ENCODE data around the gene PRPF6. TPM values are rescaled to one million over a fixed set of nuclear protein-coding genes. Genes with fewer than 3 reads are reported as not detected.
A peak's percentile ranks its signal among the peaks of the same experiment; 100 is the strongest.

The PRPF6 gene
- total and polyA plus RNA-seq, 8 donors, result 49.8 to 85.4 (median 80.3) TPM

DNA sequence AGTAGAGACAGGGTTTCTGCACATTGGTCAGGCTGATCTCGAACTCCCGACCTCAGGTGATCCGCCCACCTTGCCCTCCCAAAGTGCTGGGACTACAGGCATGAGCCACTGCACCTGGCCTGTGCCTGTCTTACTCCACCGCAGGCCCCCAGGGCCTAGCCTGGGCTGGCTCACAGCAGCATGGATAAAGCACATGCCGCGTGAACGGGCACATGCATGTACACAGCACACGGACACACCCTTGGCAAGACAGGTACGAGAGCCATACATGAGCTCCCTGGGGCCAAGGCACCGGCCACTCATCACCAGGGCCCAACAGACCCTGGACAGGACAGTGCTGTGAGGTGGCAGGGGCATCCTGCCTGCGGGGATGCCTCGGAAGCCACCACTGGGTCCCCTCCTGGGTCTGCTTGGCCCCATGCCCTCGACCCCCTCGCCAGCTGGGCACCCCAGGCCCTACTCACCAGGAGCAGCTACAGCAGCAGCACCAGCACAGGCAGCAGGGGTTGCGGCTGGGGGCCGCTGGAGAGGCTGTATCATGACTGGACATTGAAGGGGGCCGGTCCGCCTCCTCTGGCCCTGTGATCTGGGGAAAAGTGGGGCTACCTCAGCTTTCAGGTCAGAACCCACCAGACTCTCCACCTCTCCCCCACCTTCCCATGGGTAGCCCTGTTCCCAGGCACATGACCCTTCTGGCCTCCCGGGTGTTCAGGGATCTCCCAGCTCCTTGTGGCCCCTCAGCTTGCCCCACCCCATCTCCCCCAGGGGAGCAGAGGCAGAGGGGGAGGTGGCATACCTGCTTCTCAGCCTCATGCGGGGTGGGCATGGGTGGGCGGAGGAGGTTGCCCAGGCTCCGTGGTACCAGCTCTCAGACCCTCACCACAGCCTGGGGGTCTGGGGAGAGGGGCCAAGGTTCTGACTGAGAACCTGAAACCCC lies 95.4 kb downstream of the PRPF6 start:
- H3K4me3 ChIP-seq, result peak overlapping the region; percentile 69 to 92
- peak overlapping the region in 1 of 2 donors; percentile 93 for H3K27ac ChIP-seq
- peak in 1 of 4 donors; percentile 81 for DNase-seq
- TF ChIP-seq, protein P1, sequence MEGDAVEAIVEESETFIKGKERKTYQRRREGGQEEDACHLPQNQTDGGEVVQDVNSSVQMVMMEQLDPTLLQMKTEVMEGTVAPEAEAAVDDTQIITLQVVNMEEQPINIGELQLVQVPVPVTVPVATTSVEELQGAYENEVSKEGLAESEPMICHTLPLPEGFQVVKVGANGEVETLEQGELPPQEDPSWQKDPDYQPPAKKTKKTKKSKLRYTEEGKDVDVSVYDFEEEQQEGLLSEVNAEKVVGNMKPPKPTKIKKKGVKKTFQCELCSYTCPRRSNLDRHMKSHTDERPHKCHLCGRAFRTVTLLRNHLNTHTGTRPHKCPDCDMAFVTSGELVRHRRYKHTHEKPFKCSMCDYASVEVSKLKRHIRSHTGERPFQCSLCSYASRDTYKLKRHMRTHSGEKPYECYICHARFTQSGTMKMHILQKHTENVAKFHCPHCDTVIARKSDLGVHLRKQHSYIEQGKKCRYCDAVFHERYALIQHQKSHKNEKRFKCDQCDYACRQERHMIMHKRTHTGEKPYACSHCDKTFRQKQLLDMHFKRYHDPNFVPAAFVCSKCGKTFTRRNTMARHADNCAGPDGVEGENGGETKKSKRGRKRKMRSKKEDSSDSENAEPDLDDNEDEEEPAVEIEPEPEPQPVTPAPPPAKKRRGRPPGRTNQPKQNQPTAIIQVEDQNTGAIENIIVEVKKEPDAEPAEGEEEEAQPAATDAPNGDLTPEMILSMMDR (IDR thresholded peaks at IDR 0.05), result no peak
- no peak for ATAC-seq
- H3K36me3 ChIP-seq, result peaks cover 0 to 49% of the 10 kb centered on the region in 2 donors
- intact Hi-C loops (cut with DNase I), result no loop called here
- H3K27me3 ChIP-seq, result no peaks in the 10 kb centered on the region
- H3K9me3 ChIP-seq, result no peaks in the 10 kb centered on the region
- H3K4me1 ChIP-seq, result peaks cover 14 to 34% of the 10 kb centered on the region in 2 donors

DNA sequence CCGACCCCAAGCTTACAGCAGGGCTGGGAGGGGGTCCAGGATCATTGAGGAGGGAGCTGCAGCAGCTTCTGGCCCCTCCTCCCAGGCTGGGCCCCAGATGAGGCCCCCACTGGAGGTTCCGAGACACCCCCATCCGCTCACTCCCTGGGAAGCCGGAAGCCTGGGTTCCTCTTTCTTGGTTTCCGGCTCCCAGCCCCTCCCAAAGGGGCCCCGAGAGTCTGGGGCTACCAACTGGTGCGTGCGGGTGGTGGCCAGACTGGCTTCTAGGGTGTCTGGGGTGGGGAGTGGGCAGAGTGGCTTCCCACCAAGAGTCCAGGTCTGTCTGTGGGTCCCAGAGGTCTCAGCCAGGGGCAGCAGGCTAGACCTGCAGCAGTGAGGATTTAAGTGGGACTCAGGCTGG lies 96.2 kb downstream of the PRPF6 start:
- intact Hi-C loops (cut with DNase I), result no loop called here
- DNase-seq (peak in 1 of 4 donors; percentile 92), ATAC-seq (no peak)
- TF ChIP-seq, protein P1 (IDR thresholded peaks at IDR 0.05), result no peak
- peak overlapping the region; percentile 69 to 92 for H3K4me3 ChIP-seq
- no peaks in the 10 kb centered on the region for H3K9me3 ChIP-seq
- H3K27ac ChIP-seq, result peak overlapping the region; percentile 3 to 93
- H3K36me3 ChIP-seq, result peaks cover 0 to 41% of the 10 kb centered on the region in 2 donors
- peaks cover 14 to 42% of the 10 kb centered on the region in 2 donors for H3K4me1 ChIP-seq
- no peaks in the 10 kb centered on the region for H3K27me3 ChIP-seq

DNA sequence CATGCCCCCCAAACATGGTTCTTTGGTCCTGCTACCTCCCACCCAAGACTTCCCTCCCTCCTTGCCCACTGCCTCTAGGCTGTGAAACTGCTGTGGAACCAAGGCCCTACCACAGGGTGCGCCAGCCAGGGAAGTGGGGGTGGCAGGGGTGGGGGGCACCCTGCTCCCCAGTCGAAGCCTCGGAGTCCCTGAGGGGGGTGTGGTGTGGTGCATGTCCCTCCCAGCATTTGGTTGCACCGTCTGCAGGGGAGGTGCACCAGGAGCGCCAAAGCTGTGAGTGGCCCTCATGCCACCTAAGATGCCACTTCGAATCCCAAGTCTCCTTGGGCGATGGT lies 96.6 kb downstream of the PRPF6 start:
- Histone ChIP-seq H3K27ac (peak overlapping the region; percentile 3 to 93), H3K4me3 (peak overlapping the region; percentile 69 to 92), H3K27me3 (no peaks in the 10 kb centered on the region), H3K9me3 (no peaks in the 10 kb centered on the region), H3K4me1 (peaks cover 14 to 46% of the 10 kb centered on the region in 2 donors), H3K36me3 (peaks cover 0 to 37% of the 10 kb centered on the region in 2 donors)
- DNase-seq, result peak in 1 of 4 donors; percentile 80
- intact Hi-C loops (cut with DNase I), result no loop called here
- TF ChIP-seq, protein P1 (IDR thresholded peaks at IDR 0.05), result no peak
- ATAC-seq, result no peak

DNA sequence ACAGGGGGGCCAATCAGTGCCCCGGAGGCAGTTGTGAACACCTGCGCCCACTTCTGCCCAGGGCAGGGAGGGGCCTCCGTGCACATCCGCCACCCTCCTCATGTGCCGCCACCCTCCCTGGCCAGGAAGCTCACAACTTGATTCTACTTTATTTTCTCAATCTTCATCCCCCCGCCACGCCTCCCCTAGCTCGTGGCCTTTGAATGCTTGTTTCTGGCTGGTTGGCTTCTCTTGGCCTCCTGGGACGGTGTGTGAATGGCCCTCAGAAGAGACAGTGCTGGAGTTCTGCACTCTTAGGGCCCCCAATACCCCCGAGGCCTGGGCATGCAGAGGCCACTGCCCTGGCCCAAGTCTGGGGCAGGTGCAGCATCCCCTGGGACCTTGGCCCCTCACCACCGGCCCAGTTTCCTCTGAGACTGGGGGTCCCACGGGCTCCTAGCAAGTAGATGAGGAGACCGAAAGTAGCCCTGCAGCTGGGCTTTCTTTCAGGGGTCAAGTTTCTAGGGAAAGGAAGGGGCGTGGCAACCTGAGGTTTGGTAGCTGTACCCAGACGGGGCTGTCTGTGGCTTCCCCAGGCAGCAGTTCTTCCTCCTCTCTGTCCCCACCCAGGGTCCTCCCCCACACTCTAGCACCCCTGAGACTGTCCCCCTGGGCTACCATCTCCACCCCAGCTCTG lies 97.1 kb downstream of the PRPF6 start:
- intact Hi-C loops (cut with DNase I), result no loop called here
- DNase-seq (peak in 2 of 4 donors; percentile 69 to 77), ATAC-seq (no peak)
- H3K4me1 ChIP-seq, result peaks cover 14 to 50% of the 10 kb centered on the region in 2 donors
- peaks cover 0 to 32% of the 10 kb centered on the region in 2 donors for H3K36me3 ChIP-seq
- peak overlapping the region; percentile 69 to 92 for H3K4me3 ChIP-seq
- no peaks in the 10 kb centered on the region for H3K9me3 ChIP-seq
- H3K27me3 ChIP-seq, result peaks cover 0 to 3% of the 10 kb centered on the region in 2 donors
- TF ChIP-seq, protein P1 (IDR thresholded peaks at IDR 0.05), result no peak
- peak overlapping the region; percentile 3 to 93 for H3K27ac ChIP-seq

DNA sequence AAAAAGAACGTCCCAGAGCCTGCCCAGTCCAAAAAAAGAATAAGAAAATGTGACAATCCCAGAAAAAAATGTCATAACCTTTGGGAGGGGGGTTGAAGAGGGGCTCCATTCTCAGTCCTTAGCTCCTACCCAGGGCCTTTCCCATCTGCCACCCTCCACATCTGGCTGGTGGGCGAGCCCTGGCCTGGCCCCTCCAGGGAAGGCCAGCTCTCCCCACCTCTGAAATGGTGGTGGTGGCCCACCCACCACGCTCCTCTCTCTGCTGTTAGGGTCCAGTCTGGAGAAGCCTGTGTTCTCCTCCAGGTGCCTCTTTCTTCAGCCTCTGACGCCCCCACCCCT lies 98.0 kb downstream of the PRPF6 start:
- peaks cover 19 to 58% of the 10 kb centered on the region in 2 donors for H3K4me1 ChIP-seq
- ATAC-seq (no peak), DNase-seq (no peak)
- H3K36me3 ChIP-seq, result peaks cover 0 to 23% of the 10 kb centered on the region in 2 donors
- peak overlapping the region; percentile 69 to 92 for H3K4me3 ChIP-seq
- intact Hi-C loops (cut with DNase I), result no loop called here
- H3K27ac ChIP-seq, result peak overlapping the region; percentile 72 to 93
- H3K27me3 ChIP-seq, result peaks cover 2 to 12% of the 10 kb centered on the region in 2 donors
- no peaks in the 10 kb centered on the region for H3K9me3 ChIP-seq
- TF ChIP-seq, protein P1 (IDR thresholded peaks at IDR 0.05), result no peak
